Stimulated activated CD8-positive, alpha-beta memory T cell treated with anti-CD3 and anti-CD28 coated beads, Interleukin-7, amount 100 ng/mL, for 24 hours (primary cell): ENCODE results near the gene ZNF181.
A peak's percentile ranks its signal among the peaks of the same experiment; 100 is the strongest.

Experiments used
- DNase-seq: peaks from one replicate; pipeline ENCODE4 v3.0.0-alpha.2; 2020; ENCODE audit warnings: low read depth

ZNF181 gene

DNA sequence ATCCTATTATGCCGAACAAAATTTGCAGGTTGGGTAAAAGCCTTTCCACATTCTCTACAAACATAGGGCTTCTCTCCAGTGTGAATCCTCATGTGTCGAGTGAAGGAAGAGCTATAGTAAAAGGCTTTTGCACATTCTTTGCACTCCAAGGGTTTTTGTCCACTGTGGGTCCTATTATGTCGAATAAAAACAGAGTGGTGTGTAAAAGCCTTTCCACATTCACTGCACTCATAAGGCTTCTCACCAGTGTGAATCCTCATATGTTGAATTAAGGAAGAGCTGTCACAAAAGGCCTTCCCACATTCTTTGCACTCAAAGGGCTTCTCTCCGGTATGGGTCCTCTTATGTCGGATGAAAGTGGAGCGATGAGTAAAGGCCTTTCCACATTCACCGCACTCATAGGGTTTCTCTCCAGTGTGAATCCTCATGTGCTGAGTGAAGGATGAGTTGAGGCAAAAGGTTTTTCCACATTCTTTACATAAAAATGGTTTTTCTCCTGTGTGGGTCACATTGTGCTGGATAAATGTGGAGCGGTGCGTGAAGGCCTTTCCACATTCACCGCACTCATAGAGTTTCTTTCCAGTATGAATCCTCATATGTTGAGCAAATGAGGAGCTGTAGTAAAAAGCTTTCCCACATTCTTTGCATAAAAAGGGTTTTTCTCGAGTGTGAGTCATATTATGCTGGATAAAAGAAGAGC, 25.3 kb downstream of the ZNF181 start:
- no peak for DNase-seq

GRCh38 chr19:34766386-34766785, 32.3 kb downstream of the ZNF181 start:
- DNase-seq = no peak

GRCh38 chr19:34767951-34768350, 33.9 kb downstream of the ZNF181 start:
- DNase-seq = no peak

DNA sequence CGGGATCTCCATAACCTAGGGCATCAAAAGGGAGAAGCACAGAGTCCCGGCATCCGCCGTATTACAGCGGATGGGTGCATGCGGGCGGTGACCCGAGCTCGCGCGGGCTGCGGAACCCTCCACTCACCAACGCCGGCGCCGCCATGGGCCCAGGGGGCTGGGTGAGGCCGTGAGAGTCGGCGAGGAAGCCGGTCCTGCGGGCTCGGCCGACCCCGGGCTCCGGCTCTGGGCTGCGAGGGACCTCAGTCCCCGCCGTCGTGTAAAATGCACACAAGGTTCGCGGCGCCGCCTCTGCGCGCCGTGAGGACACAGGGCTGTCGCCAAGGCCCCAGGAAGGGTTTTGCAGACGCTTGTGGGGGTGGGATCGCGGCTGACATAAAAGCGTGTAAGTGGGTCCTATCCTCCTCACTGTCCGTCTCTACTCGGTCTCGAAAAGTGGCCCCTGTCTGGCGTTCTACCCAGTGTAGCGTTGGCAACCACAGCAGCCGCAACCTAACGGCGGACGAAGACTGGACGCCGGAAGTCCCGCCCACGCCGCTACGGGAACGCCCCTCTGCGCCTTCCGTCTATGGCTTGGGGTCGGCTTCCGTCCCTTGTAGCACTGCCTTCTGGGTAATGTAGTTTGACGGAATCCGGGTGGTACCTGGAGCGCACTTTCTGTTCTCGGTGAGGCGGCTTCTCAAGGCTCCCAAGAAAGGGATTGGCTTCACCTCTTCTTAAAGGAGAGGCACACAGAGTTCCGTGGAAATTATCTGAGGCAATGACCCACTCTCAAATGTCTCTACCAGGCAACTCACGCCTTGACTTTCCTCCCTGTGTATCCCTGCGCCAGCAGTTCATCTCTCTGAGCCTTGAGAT, 38.9 kb downstream of the ZNF181 start, which contains the start of gene ZNF599:
Gene ZNF599, minus strand, starts transcription at position 519 of the 858 bp plus-strand sequence. Its CDS starts 374 bp downstream, at position 145.
- peak; percentile 76 for DNase-seq

GRCh38 chr19:34773555-34773864, 39.5 kb downstream of the ZNF181 start:
- DNase-seq = no peak

DNA sequence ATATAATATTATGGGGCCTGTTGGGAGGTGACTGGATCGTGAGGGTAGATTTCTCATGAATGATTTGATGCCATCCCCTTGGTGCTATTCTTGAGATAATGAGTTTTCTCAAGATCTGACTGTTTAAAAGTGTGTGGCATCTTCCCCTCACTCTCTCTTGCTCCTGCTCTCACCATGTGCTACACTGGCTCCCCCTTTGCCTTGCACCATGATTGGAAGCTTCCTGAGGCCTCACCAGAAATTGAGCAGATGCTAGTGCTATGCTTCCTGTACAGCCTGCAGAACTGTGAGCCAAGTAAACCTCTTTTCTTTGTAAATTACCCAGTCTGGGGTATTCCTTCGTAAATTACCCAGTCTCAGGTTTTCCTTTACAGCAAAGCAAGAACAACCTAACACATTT, 40.8 kb downstream of the ZNF181 start:
- DNase-seq = no peak

DNA sequence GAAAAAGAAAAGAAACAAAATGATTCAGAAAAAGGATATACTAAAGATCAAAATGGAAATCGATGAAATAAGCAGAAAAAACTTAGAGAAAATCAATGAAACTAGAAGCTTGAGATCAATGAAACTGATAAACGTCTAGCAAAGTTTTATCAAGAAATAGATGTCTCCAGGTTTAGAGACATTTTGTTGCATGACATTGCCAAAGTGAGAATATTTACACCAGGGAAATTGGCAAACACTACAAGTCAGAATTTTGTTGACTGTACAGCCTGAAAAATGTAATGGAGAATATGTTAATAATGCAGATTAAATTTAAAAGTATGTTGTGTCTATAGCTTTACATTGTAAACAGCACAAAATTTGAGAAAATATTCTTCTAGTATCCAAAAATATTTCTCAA, 44.3 kb downstream of the ZNF181 start:
- no peak for DNase-seq

DNA sequence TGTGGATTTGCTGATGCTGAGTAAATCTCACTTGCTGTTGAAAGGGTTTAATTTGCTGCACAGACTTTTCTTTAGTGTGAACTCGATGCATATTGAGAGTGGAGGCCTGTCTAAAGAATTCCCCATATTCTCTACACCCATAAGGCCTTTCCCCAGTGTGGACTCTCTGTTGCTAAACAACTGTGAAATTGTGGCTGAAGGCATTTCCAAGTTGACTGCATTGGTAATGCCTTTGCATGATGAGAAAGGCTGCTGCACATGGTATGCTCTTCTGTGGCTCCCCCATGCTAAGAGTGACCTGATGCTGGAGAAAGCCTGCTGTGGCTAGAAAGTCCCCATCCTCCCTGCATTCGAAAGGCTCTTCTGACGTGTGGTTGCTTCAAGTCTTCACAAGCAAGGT, 45.6 kb downstream of the ZNF181 start:
- no peak for DNase-seq

GRCh38 chr19:34786236-34786635, 52.2 kb downstream of the ZNF181 start:
- no peak for DNase-seq

DNA sequence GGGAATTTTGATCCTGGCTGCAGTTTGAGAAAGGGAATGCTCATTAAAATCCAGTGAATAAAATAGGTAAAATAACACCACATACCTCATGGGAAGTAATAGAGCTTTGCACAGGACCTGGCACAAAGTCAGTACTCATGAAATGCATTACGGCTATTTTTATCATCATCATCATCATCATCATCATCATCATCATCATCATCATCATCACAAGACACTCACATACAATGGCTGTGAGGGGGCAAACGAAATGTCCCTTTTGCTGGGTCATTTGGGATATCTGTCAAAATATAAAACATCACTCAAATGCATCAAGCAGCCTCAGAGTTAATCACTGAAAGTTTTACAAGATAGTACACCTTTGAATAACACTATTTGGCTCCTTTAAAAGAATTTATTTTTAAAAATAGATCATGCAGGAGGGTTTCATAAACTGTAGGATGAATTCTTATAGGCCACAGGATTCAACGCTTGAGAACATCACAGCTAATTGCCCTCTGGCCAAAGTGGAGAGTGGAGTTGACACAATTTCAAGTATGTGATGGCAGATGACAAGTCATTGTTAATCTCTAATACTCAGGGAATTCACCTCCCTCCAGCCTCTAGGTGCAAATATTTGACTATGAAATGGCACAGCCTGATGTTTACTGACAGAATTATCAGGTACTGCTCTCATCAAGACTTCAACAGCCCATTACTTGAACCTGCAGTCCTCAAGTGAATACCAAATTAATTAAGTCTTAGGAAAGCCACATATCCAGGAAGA, 53.2 kb downstream of the ZNF181 start:
- DNase-seq = no peak

DNA sequence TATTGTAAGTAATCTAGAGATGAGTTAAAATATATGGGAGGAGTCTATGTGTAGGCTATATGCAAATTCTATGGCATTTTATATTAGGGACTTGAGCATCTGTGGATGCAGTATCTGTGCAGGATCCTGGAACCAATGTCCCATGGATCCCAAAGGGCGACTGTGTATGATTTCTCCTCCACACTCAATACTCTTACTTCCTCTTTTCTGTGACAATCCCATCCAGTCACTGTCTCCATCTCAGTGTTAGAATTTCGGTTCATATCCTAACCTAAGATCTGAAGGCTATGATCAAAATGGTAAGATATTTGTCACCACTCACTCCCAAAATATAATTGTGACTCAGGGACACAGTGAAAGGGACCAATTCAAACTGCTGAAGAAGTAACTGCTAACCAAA, 54.0 kb downstream of the ZNF181 start:
- DNase-seq = no peak

GRCh38 chr19:34793565-34793964, 59.5 kb downstream of the ZNF181 start:
- no peak for DNase-seq

GRCh38 chr19:34794066-34794960, 60.3 kb downstream of the ZNF181 start:
- DNase-seq = no peak
